ENCODE data around the gene XRRA1.

The XRRA1 gene

GRCh38 chr11:74791333-74792100, 157.4 kb downstream of the XRRA1 start:
- H3K4me1 Mint-ChIP-seq, result no peaks in the 10 kb centered on the region
- H3K27ac Mint-ChIP-seq, result no peak overlapping the region
- no peak overlapping the region for H3K4me3 Mint-ChIP-seq
- H3K9me3 Mint-ChIP-seq, result no peaks in the 10 kb centered on the region
- DNase-seq (ENCODE audit: low spot score in 2 of 2) (no peak), ATAC-seq (no peak)
- H3K36me3 Mint-ChIP-seq, result peaks cover 29% of the 10 kb centered on the region
